HepG2 (cell line): ENCODE results near the gene TEX13B.

Source experiments
- CTCF ChIP-seq: sonication (generic); formaldehyde crosslinking; IDR thresholded peaks from 2 replicates; pipeline ENCODE4 v1.5.0; 2020; ENCODE audit warnings: mild to moderate bottlenecking, missing genetic modification reagents, moderate library complexity
- JUND ChIP-seq: sonication (generic); formaldehyde crosslinking; IDR thresholded peaks from 2 replicates; pipeline ENCODE4 v1.8.0; 2022; ENCODE audit warnings: mild to moderate bottlenecking, missing genetic modification reagents
- KDM1A ChIP-seq: IDR thresholded peaks from 2 replicates; pipeline ENCODE4 v1.6.1; 2016; ENCODE audit warnings: missing compliant biosample characterization
- MAZ ChIP-seq, 2 experiments: sonication (generic) in 1 of 2; formaldehyde crosslinking in 1 of 2; IDR thresholded peaks; 2 replicates each; pipeline versions ENCODE4 v1.5.0 to v1.6.1; 2012 to 2020; ENCODE audit warnings: low read depth in 2 of 2, mild to moderate bottlenecking in 2 of 2, borderline replicate concordance in 1 of 2, improper control_type of control experiment in 1 of 2, low read length in 1 of 2, missing genetic modification reagents in 1 of 2, moderate library complexity in 1 of 2
- POLR2A ChIP-seq, 2 experiments: IDR thresholded peaks; 2 replicates each; pipeline ENCODE4 v1.6.1; 2011; ENCODE audit warnings: low read depth in 2 of 2, low read length in 2 of 2, mild to moderate bottlenecking in 1 of 2, moderate library complexity in 1 of 2; ENCODE audit not compliant: insufficient read depth in 1 of 2
- POLR2AphosphoS5 ChIP-seq: IDR thresholded peaks from 2 replicates; pipeline ENCODE4 v1.6.1; 2012; ENCODE audit warnings: low read depth, low read length
- SIN3B ChIP-seq: fragments of 150-350 bp; IDR thresholded peaks from 2 replicates; pipeline ENCODE4 v1.6.1; 2014; ENCODE audit warnings: low read length
- SRF ChIP-seq: IDR thresholded peaks from 2 replicates; pipeline ENCODE4 v1.6.1; 2011; ENCODE audit warnings: mild to moderate bottlenecking, low read depth, low read length, moderate library complexity
- YY1 ChIP-seq: IDR thresholded peaks from 2 replicates; pipeline ENCODE4 v1.6.1; 2011; ENCODE audit warnings: low read length, low read depth, moderate library complexity, mild to moderate bottlenecking; ENCODE audit not compliant: insufficient read depth, insufficient replicate concordance
- ZNF180 ChIP-seq: sonication (generic); formaldehyde crosslinking; IDR thresholded peaks from 2 replicates; pipeline ENCODE4 v1.4.0; 2020; ENCODE audit warnings: low read depth, missing genetic modification reagents, borderline replicate concordance
- ZNF263 ChIP-seq: sonication (generic); formaldehyde crosslinking; IDR thresholded peaks from 2 replicates; pipeline ENCODE4 v1.4.0; 2020; ENCODE audit warnings: missing genetic modification reagents
- ZNF598 ChIP-seq: sonication (generic); formaldehyde crosslinking; IDR thresholded peaks from 2 replicates; pipeline ENCODE4 v1.5.1; 2020; ENCODE audit warnings: mild to moderate bottlenecking, missing genetic modification reagents, borderline replicate concordance

- TF ChIP-seq ZNF598 (CRISPR knock-in tag) (no peak), POLR2A (IDR thresholded peaks at IDR 0.05; ENCODE audit: insufficient read depth in 1 of 2, low read depth in 2 of 2, low read length in 2 of 2) (no peak), CTCF (CRISPR knock-in tag) (no peak), ZNF263 (CRISPR knock-in tag) (no peak), SIN3B (no peak), MAZ (IDR thresholded peaks at IDR 0.05; ENCODE audit: borderline replicate concordance, low read depth, low read length) (no peak), MAZ (CRISPR knock-in tag; IDR thresholded peaks at IDR 0.05; ENCODE audit: low read depth) (no peak), POLR2AphosphoS5 (no peak), JUND (CRISPR knock-in tag) (no peak), YY1 (no peak), ZNF180 (no peak), SRF (no peak), KDM1A (no peak)
Observed at GRCh38 chrX:108029928-108030711, 48.0 kb upstream of the TEX13B start.
